ENCODE data around the gene PEX3.

The PEX3 gene

DNA sequence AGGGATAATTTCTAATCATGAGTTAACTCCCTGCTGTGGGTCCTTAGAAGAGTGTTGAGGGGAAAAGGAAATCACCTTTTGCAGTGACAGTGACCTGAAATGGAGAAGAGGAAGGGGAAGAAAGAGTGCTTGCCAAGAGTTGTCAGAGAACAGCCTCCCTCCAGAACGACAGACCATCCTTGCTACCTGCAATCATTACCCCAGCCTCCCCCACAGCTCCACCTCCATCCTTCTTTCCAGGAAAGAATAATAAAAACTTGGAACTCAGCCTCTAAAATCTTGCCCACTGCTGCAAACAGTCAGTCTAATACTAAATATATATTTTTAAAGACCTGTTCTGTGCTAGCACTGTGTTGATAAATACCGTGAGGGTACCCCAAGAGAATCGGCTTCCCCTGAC is 89.6 kb downstream of the PEX3 start:
- DNase-seq: no peak
